Measurements from ENCODE around the gene SBNO2. TPM values are rescaled to one million over a fixed set of nuclear protein-coding genes. Genes with fewer than 3 reads are reported as not detected.
"Not testable (repeated sequence)": the region's sequence is repeated elsewhere in the genome, so short reads cannot be mapped to it uniquely, and the experiment has no call there.

The SBNO2 gene
- total RNA-seq, 1 experiment from 2014 or later = 123 TPM

- no TSS peak for BruUV-seq (replicated peaks)
- intact Hi-C loops (cut with micrococcal nuclease) = no loop called here
- Mint-ChIP-seq H3K4me3 (ENCODE audit: unreplicated experiment) (no peak overlapping the region), H3K27ac (ENCODE audit: low read depth, unreplicated experiment) (no peak overlapping the region), H3K36me3 (ENCODE audit: insufficient read depth, unreplicated experiment) (peaks cover 58% of the 10 kb centered on the region), H3K9me3 (ENCODE audit: unreplicated experiment) (no peaks in the 10 kb centered on the region), H3K27me3 (ENCODE audit: insufficient read depth, unreplicated experiment) (no peaks in the 10 kb centered on the region), H3K4me1 (ENCODE audit: insufficient read depth, unreplicated experiment) (peaks cover 8% of the 10 kb centered on the region)
- no peak for DNase-seq (ENCODE audit: unreplicated experiment)
- TF ChIP-seq CTCF (IDR thresholded peaks at IDR 0.05; ENCODE audit: unreplicated experiment) = no peak
- ChIA-PET POLR2A (interaction anchor here (1.0 to 1.7 kb wide), 2 partner anchors 26 to 35 kb away, joined by 3 to 7 read pairs; no protein-coding TSS in a partner anchor), CTCF (interaction anchor here (1.0 kb wide), 1 partner anchor 13 kb away, joined by 3 read pairs; no protein-coding TSS in a partner anchor)
Measured at GRCh38 chr19:1129535-1129934, 44.5 kb downstream of the SBNO2 start.

- H3K9me3 Mint-ChIP-seq (ENCODE audit: unreplicated experiment); intact Hi-C loops (cut with micrococcal nuclease); DNase-seq (ENCODE audit: unreplicated experiment); H3K27me3 Mint-ChIP-seq (ENCODE audit: insufficient read depth, unreplicated experiment); BruUV-seq (replicated peaks); H3K4me1 Mint-ChIP-seq (ENCODE audit: insufficient read depth, unreplicated experiment); H3K27ac Mint-ChIP-seq (ENCODE audit: low read depth, unreplicated experiment); H3K4me3 Mint-ChIP-seq (ENCODE audit: unreplicated experiment): not testable (repeated sequence)
- POLR2A ChIA-PET = interaction anchor here (1.0 to 1.7 kb wide), 2 partner anchors 26 to 35 kb away, joined by 3 to 7 read pairs; no protein-coding TSS in a partner anchor
- H3K36me3 Mint-ChIP-seq (ENCODE audit: insufficient read depth, unreplicated experiment) = peaks cover 58% of the 10 kb centered on the region
- CTCF ChIA-PET = interaction anchor here (0.6 to 1.0 kb wide), 2 partner anchors 14 to 23 kb away, joined by 3 to 8 read pairs; no protein-coding TSS in a partner anchor
Measured at GRCh38 chr19:1129084-1129483, 45.0 kb downstream of the SBNO2 start.

GRCh38 chr19:1128106-1128505, 46.0 kb downstream of the SBNO2 start:
- Mint-ChIP-seq H3K27ac (ENCODE audit: low read depth, unreplicated experiment) (peak overlapping the region; percentile 31), H3K27me3 (ENCODE audit: insufficient read depth, unreplicated experiment) (no peaks in the 10 kb centered on the region), H3K9me3 (ENCODE audit: unreplicated experiment) (no peaks in the 10 kb centered on the region), H3K4me3 (ENCODE audit: unreplicated experiment) (no peak overlapping the region), H3K4me1 (ENCODE audit: insufficient read depth, unreplicated experiment) (peaks cover 8% of the 10 kb centered on the region), H3K36me3 (ENCODE audit: insufficient read depth, unreplicated experiment) (peaks cover 66% of the 10 kb centered on the region)
- intact Hi-C loops (cut with micrococcal nuclease) = no loop called here
- no TSS peak for BruUV-seq (replicated peaks)
- no peak for TF ChIP-seq CTCF (IDR thresholded peaks at IDR 0.05; ENCODE audit: unreplicated experiment)
- CTCF ChIA-PET = no interaction called here
- POLR2A ChIA-PET = interaction anchor here (0.9 to 1.7 kb wide), 4 partner anchors 14 to 82 kb away, joined by 3 to 7 read pairs (median 4); no protein-coding TSS in a partner anchor
- peak; percentile 72 for DNase-seq (ENCODE audit: unreplicated experiment)

GRCh38 chr19:1126984-1127760, 46.9 kb downstream of the SBNO2 start:
- peaks cover 72% of the 10 kb centered on the region for H3K36me3 Mint-ChIP-seq (ENCODE audit: insufficient read depth, unreplicated experiment)
- CTCF ChIA-PET = no interaction called here

More at GRCh38 chr19:1126984-1127760, 46.9 kb downstream of the SBNO2 start:
- no peak for DNase-seq (ENCODE audit: unreplicated experiment)
- TF ChIP-seq CTCF (IDR thresholded peaks at IDR 0.05; ENCODE audit: unreplicated experiment) = no peak
- intact Hi-C loops (cut with micrococcal nuclease) = no loop called here
- POLR2A ChIA-PET = interaction anchor here (0.7 to 1.5 kb wide), 3 partner anchors 15 to 24 kb away, joined by 3 to 4 read pairs (median 3); no protein-coding TSS in a partner anchor
- no peak overlapping the region for H3K4me3 Mint-ChIP-seq (ENCODE audit: unreplicated experiment)
- peaks cover 8% of the 10 kb centered on the region for H3K4me1 Mint-ChIP-seq (ENCODE audit: insufficient read depth, unreplicated experiment)
- no peaks in the 10 kb centered on the region for H3K9me3 Mint-ChIP-seq (ENCODE audit: unreplicated experiment)
- H3K27me3 Mint-ChIP-seq (ENCODE audit: insufficient read depth, unreplicated experiment) = no peaks in the 10 kb centered on the region
- no TSS peak for BruUV-seq (replicated peaks)
- peak overlapping the region; percentile 31 for H3K27ac Mint-ChIP-seq (ENCODE audit: low read depth, unreplicated experiment)

Measured in MCF 10A (cell line).